AG08396 (cell line): ENCODE measurements around the gene KIF5C.

Experiments
- DNase-seq: peaks from one replicate; pipeline ENCODE4 v3.0.0; 2012; ENCODE audit warnings: low spot score, mixed read lengths

Gene KIF5C

GRCh38 chr2:149044500-149044899 is 169.5 kb downstream of the KIF5C start:
- DNase-seq, result no peak

GRCh38 chr2:149047118-149047517 is 172.1 kb downstream of the KIF5C start:
- no peak for DNase-seq

- DNase-seq, result no peak
Observed at GRCh38 chr2:149049142-149049541, 174.1 kb downstream of the KIF5C start.

- no peak for DNase-seq
Observed at GRCh38 chr2:149050188-149050587, 175.2 kb downstream of the KIF5C start.

- no peak for DNase-seq
Observed at GRCh38 chr2:149055751-149056150, 180.7 kb downstream of the KIF5C start.

GRCh38 chr2:149056541-149057255 is 181.7 kb downstream of the KIF5C start:
- no peak for DNase-seq

GRCh38 chr2:149057401-149057800 is 182.4 kb downstream of the KIF5C start:
- no peak for DNase-seq

GRCh38 chr2:149058936-149059335 is 183.9 kb downstream of the KIF5C start:
- no peak for DNase-seq

- no peak for DNase-seq
Observed at GRCh38 chr2:149059822-149060221, 184.8 kb downstream of the KIF5C start.

- no peak for DNase-seq
Observed at GRCh38 chr2:149061133-149061745, 186.2 kb downstream of the KIF5C start.

GRCh38 chr2:149062531-149062930 is 187.5 kb downstream of the KIF5C start:
- DNase-seq, result no peak

- no peak for DNase-seq
Observed at GRCh38 chr2:149063177-149063576, 188.2 kb downstream of the KIF5C start.

- DNase-seq, result no peak
Observed at GRCh38 chr2:149064365-149064841, 189.4 kb downstream of the KIF5C start.

GRCh38 chr2:149064856-149065630 is 190.0 kb downstream of the KIF5C start:
- DNase-seq, result no peak

- no peak for DNase-seq
Observed at GRCh38 chr2:149068225-149068995, 193.4 kb downstream of the KIF5C start.

GRCh38 chr2:149068996-149069888 is 194.2 kb downstream of the KIF5C start:
- DNase-seq, result peak; percentile 25

- DNase-seq, result no peak
Observed at GRCh38 chr2:149070681-149071320, 195.8 kb downstream of the KIF5C start.

GRCh38 chr2:149075105-149075504 is 200.1 kb downstream of the KIF5C start:
- DNase-seq, result no peak

- DNase-seq, result no peak
Observed at GRCh38 chr2:149075853-149076252, 200.8 kb downstream of the KIF5C start.
